G401 (cell line): ENCODE data around the gene CRACDL. TPM values are rescaled to one million over a fixed set of nuclear protein-coding genes. Genes with fewer than 3 reads are reported as not detected.
A peak's percentile ranks its signal among the peaks of the same experiment; 100 is the strongest.

ENCODE experiments used
- DNase-seq: peaks from one replicate; pipeline ENCODE4 v3.0.0-alpha.2; 2015; ENCODE audit warnings: low spot score
- in situ Hi-C: cut with HindIII; loops from 2 replicates; pipeline ENCODE4 v1.10.0; 2016; ENCODE audit warnings: low sequenced_read_pairs, mixed read lengths
- total RNA-seq: library from RNA; depleted of rRNA; stranded (reverse); fragments of >200 nt; shearing (Covaris generic); gene quantifications from 2 replicates; pipeline ENCODE4 v1.2.3, GENCODE V29; 2014

The CRACDL gene
- total RNA-seq, 1 experiment from 2014 or later, result 2.9 TPM

GRCh38 chr2:98800330-98801064 is 135.5 kb downstream of the CRACDL start:
- in situ Hi-C loops, result no loop called here

GRCh38 chr2:98799375-98800329 is 136.4 kb downstream of the CRACDL start:
- in situ Hi-C loops, result no loop called here
- DNase-seq, result no peak

More at GRCh38 chr2:98800330-98801064, 135.5 kb downstream of the CRACDL start:
- DNase-seq, result no peak

GRCh38 chr2:98796775-98797544 is 139.1 kb downstream of the CRACDL start:
- in situ Hi-C loops, result no loop called here
- peak; percentile 61 for DNase-seq

DNA sequence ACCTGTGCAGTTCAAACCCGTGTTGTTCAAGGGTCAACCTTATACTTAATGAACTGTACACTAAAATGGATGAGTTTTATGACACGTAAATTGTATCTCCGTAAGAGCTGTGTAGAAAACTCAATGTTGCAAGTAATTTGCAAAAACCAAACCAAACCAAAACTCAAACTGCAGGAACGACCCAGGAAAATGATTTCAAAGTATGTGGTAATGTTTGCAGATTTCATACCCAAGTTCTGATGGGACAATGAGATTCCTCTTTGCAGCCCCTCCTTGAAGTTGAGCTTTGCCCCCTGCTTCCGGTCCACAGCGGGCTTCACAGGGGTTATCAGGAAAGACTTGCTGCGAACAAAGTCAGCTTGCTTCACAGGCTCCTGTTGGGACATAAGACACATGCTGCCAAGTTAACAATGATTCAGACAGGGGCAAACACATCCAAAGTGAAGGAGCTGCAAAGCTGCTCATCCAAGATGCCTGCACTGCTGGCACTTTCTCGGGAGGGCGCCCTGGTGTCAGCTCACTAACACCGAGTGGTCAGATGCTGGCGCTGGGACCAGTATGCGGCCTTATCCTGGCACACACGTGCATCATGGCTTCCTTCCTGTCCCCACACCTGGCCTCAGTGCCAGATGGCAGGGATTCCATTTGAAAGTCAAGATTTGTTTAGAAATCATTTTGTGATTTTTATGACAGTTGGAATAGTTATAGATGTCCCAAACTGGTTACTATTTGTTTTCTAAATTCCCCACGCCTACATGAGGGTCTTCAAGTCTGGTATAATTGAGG is 139.9 kb downstream of the CRACDL start:
- in situ Hi-C loops, result no loop called here

GRCh38 chr2:98793897-98794830 is 141.9 kb downstream of the CRACDL start:
- no peak for DNase-seq
- in situ Hi-C loops, result no loop called here

More for the DNA sequence above, 139.9 kb downstream of the CRACDL start:
- DNase-seq, result peak; percentile 56

DNA sequence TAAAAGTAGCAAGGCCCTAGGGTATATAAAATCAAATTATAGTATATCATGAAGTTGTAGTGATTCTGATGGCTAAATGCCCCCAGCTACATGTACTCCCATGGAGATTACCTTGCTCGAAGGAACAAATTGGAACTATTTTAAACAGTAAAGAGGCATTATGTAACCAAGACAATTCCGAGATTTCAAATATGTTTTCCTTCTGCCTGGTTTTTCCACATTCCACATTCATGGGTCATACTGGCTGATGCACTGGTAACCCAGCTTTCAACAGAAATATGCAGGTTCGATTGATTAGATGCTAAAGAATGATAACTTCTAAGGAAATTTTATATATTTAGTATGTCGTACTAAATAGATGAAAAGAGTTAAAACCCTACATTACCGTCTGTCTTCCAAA is 142.8 kb downstream of the CRACDL start:
- in situ Hi-C loops, result no loop called here
- DNase-seq, result no peak

- no peak for DNase-seq
- in situ Hi-C loops, result no loop called here
Observed at GRCh38 chr2:98790221-98790620, 145.8 kb downstream of the CRACDL start.

- no peak for DNase-seq
- in situ Hi-C loops, result no loop called here
Observed at GRCh38 chr2:98787700-98788099, 148.3 kb downstream of the CRACDL start.

DNA sequence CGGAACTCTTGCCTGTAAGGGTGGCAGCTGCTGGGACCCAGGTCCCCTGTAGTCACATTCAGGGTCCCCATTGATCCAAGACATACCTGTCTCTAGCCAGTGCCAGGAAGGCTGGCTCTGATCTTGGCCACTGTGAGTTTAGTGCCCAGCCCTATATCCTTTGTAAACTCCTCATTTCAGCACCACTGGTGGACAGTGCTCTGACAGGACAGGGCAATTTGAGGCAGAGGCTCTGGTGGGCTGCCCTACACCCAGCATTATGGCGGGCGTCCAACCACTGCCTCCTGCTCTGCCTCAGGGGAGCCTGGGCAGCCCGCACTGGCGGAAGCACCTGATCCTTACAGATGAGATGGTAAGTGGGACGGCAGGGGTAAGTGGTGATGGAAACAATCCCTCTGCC is 149.8 kb downstream of the CRACDL start:
- no peak for DNase-seq

GRCh38 chr2:98782570-98782969 is 153.5 kb downstream of the CRACDL start:
- in situ Hi-C loops, result no loop called here
- DNase-seq, result no peak

More for the DNA sequence above, 149.8 kb downstream of the CRACDL start:
- in situ Hi-C loops, result no loop called here

- in situ Hi-C loops, result no loop called here
Observed at GRCh38 chr2:98781822-98782221, 154.2 kb downstream of the CRACDL start.

GRCh38 chr2:98778741-98779483 is 157.1 kb downstream of the CRACDL start:
- no peak for DNase-seq
- in situ Hi-C loops, result no loop called here

More at GRCh38 chr2:98781822-98782221, 154.2 kb downstream of the CRACDL start:
- DNase-seq, result no peak

GRCh38 chr2:98778151-98778550 is 157.9 kb downstream of the CRACDL start:
- no peak for DNase-seq
- in situ Hi-C loops, result no loop called here

DNA sequence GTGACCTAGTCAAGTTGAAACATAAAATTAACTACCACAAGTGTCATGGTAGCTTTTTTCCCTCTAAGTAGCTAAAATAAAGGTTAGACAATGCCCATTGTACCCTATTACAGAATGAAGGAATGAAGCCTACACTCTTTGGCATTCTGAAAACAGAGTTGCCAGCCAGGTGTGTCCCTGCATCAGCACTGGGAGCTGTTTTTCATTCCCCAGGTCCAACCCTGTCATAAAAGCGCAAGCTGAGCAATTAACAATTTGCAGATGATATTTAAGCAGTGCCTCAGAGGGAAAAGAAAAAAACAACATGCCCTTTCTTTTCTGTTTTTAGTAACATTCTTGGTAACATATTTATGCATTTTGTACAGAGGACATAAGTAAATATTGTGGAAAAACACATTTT is 158.3 kb downstream of the CRACDL start:
- in situ Hi-C loops, result no loop called here
- no peak for DNase-seq

GRCh38 chr2:98777076-98777475 is 158.9 kb downstream of the CRACDL start:
- no peak for DNase-seq
- in situ Hi-C loops, result no loop called here

DNA sequence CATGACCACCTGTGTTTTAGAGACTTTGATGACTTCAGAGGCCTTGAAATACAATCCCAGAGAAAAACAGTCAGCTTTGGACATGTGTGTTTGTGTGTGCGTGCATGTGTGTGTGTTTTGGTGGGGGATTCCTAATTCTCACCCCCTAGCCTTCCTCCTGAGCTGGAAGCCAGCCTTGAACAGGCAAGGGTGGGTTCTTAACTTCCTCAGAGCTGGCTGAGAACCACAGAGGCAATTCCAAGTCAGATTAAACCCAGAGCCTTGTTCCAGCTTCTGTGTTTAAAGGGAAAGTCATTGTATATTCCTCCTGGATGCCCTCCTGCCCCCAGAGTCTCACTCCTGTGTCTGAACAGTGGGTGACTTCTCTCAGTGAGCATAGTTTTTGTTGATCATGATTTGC is 159.9 kb downstream of the CRACDL start:
- in situ Hi-C loops, result no loop called here
- peak; percentile 54 for DNase-seq
